Tibial artery (tissue), 4 donors: Measurements from ENCODE around the gene SLC16A13.
"Not testable (repeated sequence)": the region's sequence is repeated elsewhere in the genome, so short reads cannot be mapped to it uniquely, and the experiment has no call there.

Experiments
- DNase-seq, 2 donors: peaks; one replicate each; pipeline ENCODE4 v3.0.0-alpha.2; 2019
- H3K27ac ChIP-seq, 2 donors: fragments of 200-600 bp; sonication (generic) in 1 of 2; 1 replicate in 1 of 2; 2 replicates in 1 of 2; pipeline ENCODE4 v1.5.1; 2018 to 2019; ENCODE audit warnings: mild to moderate bottlenecking in 1 of 2
- H3K27me3 ChIP-seq, 2 donors: fragments of 200-600 bp; sonication (generic) in 1 of 2; one replicate each; pipeline versions ENCODE4 v1.5.1 to v1.6.0; 2016 to 2019
- H3K36me3 ChIP-seq, 3 donors: fragments of 200-600 bp; sonication (generic) in 2 of 3; one replicate each; pipeline ENCODE4 v1.5.1; 2016 to 2019; ENCODE audit warnings: mild to moderate bottlenecking in 2 of 3
- H3K4me1 ChIP-seq, 4 donors: fragments of 200-600 bp; sonication (generic) in 2 of 4; 1 replicate in 3 of 4; 2 replicates in 1 of 4; pipeline ENCODE4 v1.5.1; 2016 to 2019
- H3K4me3 ChIP-seq, 2 donors: fragments of 200-600 bp; sonication (generic) in 1 of 2; 1 replicate in 1 of 2; 2 replicates in 1 of 2; pipeline ENCODE4 v1.5.1; 2018 to 2019; ENCODE audit warnings: mild to moderate bottlenecking in 2 of 2
- H3K9me3 ChIP-seq, 3 donors: fragments of 200-600 bp; sonication (generic) in 1 of 3; one replicate each; pipeline ENCODE4 v1.5.1; 2016 to 2019
- CTCF ChIP-seq, 2 experiments: fragments of 200-600 bp in 1 of 2; fragments of 450-650 bp in 1 of 2; IDR thresholded peaks; one replicate each; pipeline ENCODE4 v1.5.1; 2017 to 2019; ENCODE audit warnings: antibody characterized with exemption in 2 of 2, mild to moderate bottlenecking in 1 of 2, moderate library complexity in 1 of 2
- intact Hi-C: fragments of 100-400 bp; cut with DNase I; formaldehyde crosslinking; loops from one replicate; pipeline ENCODE4 v1.15.0; 2023; ENCODE audit warnings: low total_unique reads

SLC16A13 gene

GRCh38 chr17:7083592-7083991 lies 47.8 kb downstream of the SLC16A13 start:
- intact Hi-C loops = no loop called here
- peak in 1 of 2 donors; percentile 4 for DNase-seq
- Histone ChIP-seq H3K27ac (no peak overlapping the region), H3K36me3 (no peaks in the 10 kb centered on the region), H3K4me1 (peaks cover 0 to 4% (median 0%) of the 10 kb centered on the region in 4 donors), H3K4me3 (no peak overlapping the region), H3K27me3 (peaks cover 0 to 9% of the 10 kb centered on the region in 2 donors), H3K9me3 (no peaks in the 10 kb centered on the region)
- TF ChIP-seq CTCF (IDR thresholded peaks at IDR 0.05) = no peak

GRCh38 chr17:7084088-7084487 lies 48.3 kb downstream of the SLC16A13 start:
- Histone ChIP-seq H3K9me3 (no peaks in the 10 kb centered on the region), H3K4me3 (no peak overlapping the region), H3K4me1 (peaks cover 0 to 4% (median 0%) of the 10 kb centered on the region in 4 donors), H3K36me3 (no peaks in the 10 kb centered on the region), H3K27me3 (peaks cover 0 to 9% of the 10 kb centered on the region in 2 donors), H3K27ac (no peak overlapping the region)
- DNase-seq = peak in 1 of 2 donors; percentile 13
- TF ChIP-seq CTCF (IDR thresholded peaks at IDR 0.05) = no peak
- intact Hi-C loops = no loop called here

- peaks cover 0 to 25% of the 10 kb centered on the region in 2 donors for H3K27me3 ChIP-seq
- H3K36me3 ChIP-seq, H3K4me3 ChIP-seq, DNase-seq, H3K27ac ChIP-seq, intact Hi-C loops, H3K4me1 ChIP-seq, H3K9me3 ChIP-seq: not testable (repeated sequence)
Observed at GRCh38 chr17:7088442-7088841, 52.6 kb downstream of the SLC16A13 start.

GRCh38 chr17:7089570-7089969 lies 53.8 kb downstream of the SLC16A13 start:
- intact Hi-C loops = not testable (repeated sequence)

More at GRCh38 chr17:7089570-7089969, 53.8 kb downstream of the SLC16A13 start:
- H3K36me3 ChIP-seq, H3K4me3 ChIP-seq, H3K27ac ChIP-seq, H3K9me3 ChIP-seq, H3K4me1 ChIP-seq: not testable (repeated sequence)
- H3K27me3 ChIP-seq = peaks cover 0 to 25% of the 10 kb centered on the region in 2 donors
- peak in 1 of 2 donors; percentile 16 for DNase-seq
